KMS-11 (cell line): Measurements from ENCODE around the gene CD300E.

ENCODE experiments used
- H2AFZ ChIP-seq: fragments of 200-600 bp; sonication (generic); 2 replicates; pipeline ENCODE4 v1.6.1; 2016; ENCODE audit warnings: antibody characterized with exemption, mixed run types, low read depth
- H3K27ac ChIP-seq: fragments of 200-600 bp; sonication (generic); 2 replicates; pipeline ENCODE4 v1.6.1; 2016; ENCODE audit warnings: mild to moderate bottlenecking, mixed run types
- H3K27me3 ChIP-seq: fragments of 200-600 bp; sonication (generic); 2 replicates; pipeline ENCODE4 v1.6.1; 2017; ENCODE audit warnings: mild to moderate bottlenecking, low read depth, mixed run types, moderate library complexity; ENCODE audit not compliant: insufficient read depth
- H3K36me3 ChIP-seq: fragments of 200-600 bp; sonication (generic); 2 replicates; pipeline ENCODE4 v1.6.1; 2017; ENCODE audit warnings: mild to moderate bottlenecking, mixed run types; ENCODE audit not compliant: insufficient read depth
- H3K4me1 ChIP-seq: fragments of 200-600 bp; sonication (generic); 2 replicates; pipeline ENCODE4 v1.6.1; 2016; ENCODE audit warnings: mild to moderate bottlenecking, low read depth, mixed run types; ENCODE audit not compliant: poor library complexity, severe bottlenecking
- H3K4me2 ChIP-seq: fragments of 200-600 bp; sonication (generic); 2 replicates; pipeline ENCODE4 v1.7.0; 2016; ENCODE audit warnings: mild to moderate bottlenecking, mixed run types
- H3K4me3 ChIP-seq: fragments of 200-600 bp; sonication (generic); IDR thresholded peaks from 2 replicates; pipeline ENCODE4 v1.6.1; 2017; ENCODE audit warnings: low read depth, low read length, mixed read lengths; ENCODE audit not compliant: insufficient read depth
- H3K79me2 ChIP-seq: fragments of 200-600 bp; sonication (generic); 2 replicates; pipeline ENCODE4 v1.6.1; 2016; ENCODE audit warnings: low read depth, mixed run types; ENCODE audit not compliant: insufficient read depth
- H3K9ac ChIP-seq: fragments of 200-600 bp; sonication (generic); 2 replicates; pipeline ENCODE4 v1.6.1; 2016; ENCODE audit warnings: mild to moderate bottlenecking, mixed run types
- H4K20me1 ChIP-seq: fragments of 200-600 bp; sonication (generic); 2 replicates; pipeline ENCODE4 v1.6.1; 2016; ENCODE audit warnings: mild to moderate bottlenecking, mixed run types; ENCODE audit not compliant: insufficient read depth
- CTCF ChIP-seq: fragments of 200-600 bp; sonication (generic); conservative IDR thresholded peaks from 2 replicates; pipeline ENCODE4 v1.6.1; 2017; ENCODE audit warnings: low read depth, mild to moderate bottlenecking, antibody characterized with exemption, low read length, moderate library complexity, mixed read lengths

CD300E gene

GRCh38 chr17:74592087-74592990 lies 31.2 kb downstream of the CD300E start, which contains the start of gene CD300LD:
Gene CD300LD, minus strand, starts transcription at chr17:74592283. Its CDS starts 81 bp downstream, at chr17:74592202.
- no peaks in the 10 kb centered on the region for H4K20me1 ChIP-seq
- H3K9ac ChIP-seq = no peak within 1 kb of the TSS
- H3K4me3 ChIP-seq = no peak within 1 kb of the TSS
- no peaks in the 10 kb centered on the region for H3K36me3 ChIP-seq
- H2AFZ ChIP-seq = no peak within 1 kb of the TSS
- H3K4me2 ChIP-seq = no peak within 1 kb of the TSS
- H3K27me3 ChIP-seq = peaks cover 67% of the 10 kb centered on the region; the same call in 1 of the 2 replicates
- TF ChIP-seq CTCF = no peak
- H3K27ac ChIP-seq = no peak within 1 kb of the TSS
- no peaks in the 10 kb centered on the region for H3K4me1 ChIP-seq
- H3K79me2 ChIP-seq = no peaks in the 10 kb centered on the region

GRCh38 chr17:74591503-74591902 lies 32.0 kb downstream of the CD300E start:
- H3K4me2 ChIP-seq = no peak overlapping the region
- H3K27ac ChIP-seq = no peak overlapping the region
- no peak overlapping the region for H3K9ac ChIP-seq
- no peak overlapping the region for H3K4me3 ChIP-seq
- TF ChIP-seq CTCF = no peak
- H3K36me3 ChIP-seq = no peaks in the 10 kb centered on the region
- H2AFZ ChIP-seq = no peak overlapping the region
- H3K27me3 ChIP-seq = peaks cover 69% of the 10 kb centered on the region
- no peaks in the 10 kb centered on the region for H4K20me1 ChIP-seq
- H3K79me2 ChIP-seq = no peaks in the 10 kb centered on the region
- H3K4me1 ChIP-seq = no peaks in the 10 kb centered on the region

GRCh38 chr17:74585711-74586110 lies 37.8 kb downstream of the CD300E start:
- no peaks in the 10 kb centered on the region for H3K36me3 ChIP-seq
- H3K4me2 ChIP-seq = no peak overlapping the region
- H3K4me3 ChIP-seq = no peak overlapping the region
- H3K9ac ChIP-seq = no peak overlapping the region
- H3K27me3 ChIP-seq = peaks cover 75% of the 10 kb centered on the region
- no peaks in the 10 kb centered on the region for H4K20me1 ChIP-seq
- no peaks in the 10 kb centered on the region for H3K79me2 ChIP-seq
- no peak overlapping the region for H3K27ac ChIP-seq
- no peak for TF ChIP-seq CTCF
- no peak overlapping the region for H2AFZ ChIP-seq
- no peaks in the 10 kb centered on the region for H3K4me1 ChIP-seq

GRCh38 chr17:74584292-74585060 lies 39.1 kb downstream of the CD300E start:
- Histone ChIP-seq H3K4me2 (no peak overlapping the region), H3K9ac (no peak overlapping the region), H3K27me3 (peaks cover 75% of the 10 kb centered on the region), H3K79me2 (no peaks in the 10 kb centered on the region), H3K27ac (no peak overlapping the region), H4K20me1 (no peaks in the 10 kb centered on the region), H3K36me3 (no peaks in the 10 kb centered on the region), H3K4me3 (no peak overlapping the region), H2AFZ (no peak overlapping the region), H3K4me1 (no peaks in the 10 kb centered on the region)
- no peak for TF ChIP-seq CTCF
